ENCODE results near the gene NEGR1. TPM values are rescaled to one million over a fixed set of nuclear protein-coding genes. Genes with fewer than 3 reads are reported as not detected.

Gene NEGR1
- total and polyA plus RNA-seq, 2 donors (not counting 3 experiments of a cell fraction or from before 2014, with no cell fraction given): 6.8 to 21.8 TPM

- Histone ChIP-seq H3K4me3 (replicated peaks in 1 of 3; ENCODE audit: insufficient read depth in 1 of 3, low read depth in 1 of 3, low read length in 3 of 3) (no peak overlapping the region), H3K4me1 (ENCODE audit: control insufficient read depth, extremely low read depth, insufficient read depth, low read length) (no peaks in the 10 kb centered on the region), H3K9me3 (replicated peaks; ENCODE audit: control insufficient read depth, insufficient read depth, low read length) (no peaks in the 10 kb centered on the region), H3K4me2 (ENCODE audit: insufficient read depth, low read length) (no peak overlapping the region), H3K27me3 (ENCODE audit: control insufficient read depth in 2 of 2, insufficient read depth in 2 of 2, low read length in 2 of 2) (no peaks in the 10 kb centered on the region), H3K9ac (replicated peaks; ENCODE audit: extremely low read depth, insufficient read depth, low read length) (no peak overlapping the region), H3K36me3 (ENCODE audit: control insufficient read depth in 2 of 2, extremely low read depth in 1 of 2, insufficient read depth in 2 of 2, low read length in 2 of 2) (no peaks in the 10 kb centered on the region), H3K27ac (ENCODE audit: insufficient read depth, low read depth, low read length) (no peak overlapping the region), H2AFZ (ENCODE audit: low read depth, low read length) (no peak overlapping the region), H3K79me2 (ENCODE audit: control insufficient read depth, insufficient read depth, low read length) (no peaks in the 10 kb centered on the region), H4K20me1 (replicated peaks; ENCODE audit: control insufficient read depth, extremely low read depth, insufficient read depth, low read length) (no peaks in the 10 kb centered on the region), H3K9me1 (replicated peaks; ENCODE audit: control insufficient read depth, extremely low read depth, insufficient read depth, low read length) (no peaks in the 10 kb centered on the region)
- ChIA-PET POLR2A (no interaction called here), CTCF (no interaction called here)
- no peak for FAIRE-seq
- BruUV-seq (replicated peaks): no TSS peak
- no peak for DNase-seq (ENCODE audit: low read depth, low spot score)
- TF ChIP-seq MAX (IDR thresholded peaks at IDR 0.05; ENCODE audit: insufficient read depth, insufficient read length) (no peak), CTCF (IDR thresholded peaks at IDR 0.05; ENCODE audit: extremely low read depth in 1 of 2, insufficient read depth in 1 of 2, low read depth in 1 of 2, low read length in 2 of 2) (no peak), GATA2 (IDR thresholded peaks at IDR 0.05; ENCODE audit: insufficient read depth, insufficient read length, low read depth, low read length) (no peak), POLR2A (IDR thresholded peaks at IDR 0.05; ENCODE audit: low read depth, low read length) (no peak), EZH2 (IDR thresholded peaks at IDR 0.05; ENCODE audit: borderline replicate concordance, low read depth, low read length, severe bottlenecking) (no peak), MYC (IDR thresholded peaks at IDR 0.05; ENCODE audit: low read depth, low read length) (no peak), POLR2AphosphoS5 (IDR thresholded peaks at IDR 0.05; ENCODE audit: insufficient read depth, low read depth, low read length) (no peak), FOS (IDR thresholded peaks at IDR 0.05; ENCODE audit: borderline replicate concordance, insufficient read depth, low read length) (no peak), JUN (IDR thresholded peaks at IDR 0.05; ENCODE audit: borderline replicate concordance, insufficient read depth, insufficient read length, low read depth) (no peak)
- dilution Hi-C loops (cut with MboI; ENCODE audit: extremely low pct_ligation_motif_present, low sequenced_read_pairs): no loop called here
- intact Hi-C loops (cut with micrococcal nuclease): no loop called here
Observed at GRCh38 chr1:71781450-71781849, 500.9 kb downstream of the NEGR1 start.
